ENCODE measurements around the gene CDC20B. TPM values are rescaled to one million over a fixed set of nuclear protein-coding genes. Genes with fewer than 3 reads are reported as not detected.

Gene CDC20B
- total and polyA plus RNA-seq, 2 of the 8 experiments (the other 6 are each of a cell fraction or from before 2014, with no cell fraction given): 0.06 TPM; not detected in 1

GRCh38 chr5:55177078-55177477 lies 4.1 kb upstream of the CDC20B start:
- CTCF ChIA-PET (ENCODE audit: partially characterized antibody): interaction anchor here (0.6 to 9.0 kb wide), 7 partner anchors 8 to 272 kb away, joined by 3 to 143 read pairs (median 3); partner anchors contain the start of genes CCNO and MCIDAS
- H4K91ac ChIP-seq (replicated peaks; ENCODE audit: insufficient read length, low read length): no peak overlapping the region
- POLR2A ChIA-PET (ENCODE audit: partially characterized antibody): interaction anchor here (0.8 to 1.5 kb wide), 3 partner anchors 9 to 61 kb away, joined by 3 to 4 read pairs (median 4); no protein-coding TSS in a partner anchor
- TF ChIP-seq KDM1A (IDR thresholded peaks at IDR 0.05; ENCODE audit: borderline replicate concordance, low read length) (no peak), ATF2 (IDR thresholded peaks at IDR 0.05; ENCODE audit: low read length) (no peak), POLR2AphosphoS5 (IDR thresholded peaks at IDR 0.05; ENCODE audit: low read depth, low read length) (no peak), CBX8 (IDR thresholded peaks at IDR 0.05; ENCODE audit: borderline replicate concordance, low read depth, low read length) (no peak), TEAD4 (IDR thresholded peaks at IDR 0.05; ENCODE audit: low read depth, low read length) (no peak), MAFK (IDR thresholded peaks at IDR 0.05; ENCODE audit: low read depth, low read length) (no peak), CEBPB (IDR thresholded peaks at IDR 0.05; ENCODE audit: low read depth, low read length) (no peak), TBP (IDR thresholded peaks at IDR 0.05; ENCODE audit: low read depth, low read length) (no peak), SUZ12 (IDR thresholded peaks at IDR 0.05; ENCODE audit: low read length) (no peak), TAF7 (optimal IDR thresholded peaks at IDR 0.05; ENCODE audit: borderline replicate concordance, low read depth, low read length) (no peak), POU5F1 (IDR thresholded peaks at IDR 0.05; ENCODE audit: low read depth, low read length) (no peak)

More at GRCh38 chr5:55177078-55177477, 4.1 kb upstream of the CDC20B start:
- no peak overlapping the region for H3K56ac ChIP-seq (replicated peaks; ENCODE audit: insufficient read length, low read depth, low read length)
- FAIRE-seq: no peak
- H3K9me3 ChIP-seq (ENCODE audit: insufficient read depth in 2 of 2, low read depth in 1 of 2, low read length in 1 of 2): no peaks in the 10 kb centered on the region
- WGBS, 2 experiments (ENCODE audit: extremely low coverage in 1 of 2, insufficient coverage in 1 of 2, insufficient read length in 1 of 2, insufficient replicate concordance in 2 of 2, low coverage in 1 of 2, low lambda C conversion rate in 2 of 2, missing lambda C conversion rate in 1 of 2): 13% methylated on average over 2 of the region's 2 CpGs; no CpG with 5 or more reads in 1 of the 2 experiments
- peak overlapping the region; percentile 45 to 61 (median 50); a peak in 7 of 8 replicates for H3K4me3 ChIP-seq (ENCODE audit: extremely low read depth in 1 of 4, insufficient read depth in 2 of 4, low read depth in 3 of 4, low read length in 4 of 4)
- H2AK5ac ChIP-seq (ENCODE audit: low read depth, low read length): no peak overlapping the region
- no peak overlapping the region for H3K9ac ChIP-seq (replicated peaks in 1 of 4; ENCODE audit: extremely low read depth in 1 of 4, low read depth in 3 of 4, low read length in 3 of 4)
- no peak for DNase-seq (ENCODE audit: low read depth in 1 of 2, low spot score in 2 of 2)
- H4K5ac ChIP-seq (ENCODE audit: insufficient read length, low read depth, low read length): no peak overlapping the region
- no peaks in the 10 kb centered on the region for H3K79me2 ChIP-seq (ENCODE audit: control insufficient read depth in 1 of 2, insufficient read depth in 2 of 2, low read length in 2 of 2)
- H2BK12ac ChIP-seq (ENCODE audit: low read depth, low read length): no peak overlapping the region
- H2BK20ac ChIP-seq (ENCODE audit: low read length): no peak overlapping the region
- no peak overlapping the region for H4K8ac ChIP-seq (ENCODE audit: extremely low read depth, insufficient read depth, low read length)
- no peak overlapping the region for H3K4ac ChIP-seq (replicated peaks; ENCODE audit: insufficient read length, low read depth, low read length)
- H3K4me1 ChIP-seq (replicated peaks in 1 of 4; ENCODE audit: control insufficient read depth in 3 of 4, insufficient read depth in 4 of 4, low read length in 3 of 4): peaks cover 0 to 8% (median 5%) of the 10 kb centered on the region in 4 experiments; a peak in 4 of 7 replicates
- H3K18ac ChIP-seq (ENCODE audit: extremely low read depth, low read length): no peak overlapping the region
- peak overlapping the region; percentile 82 to 90; a peak in 3 of 4 replicates for H3K4me2 ChIP-seq (ENCODE audit: insufficient read depth in 1 of 2, low read depth in 2 of 2, low read length in 2 of 2)
- no peaks in the 10 kb centered on the region for H3K36me3 ChIP-seq (ENCODE audit: control insufficient read depth in 2 of 4, insufficient read depth in 4 of 4, low read length in 3 of 4)
- H3K23ac ChIP-seq (ENCODE audit: insufficient read length): no peak overlapping the region
- no peak overlapping the region for H3K14ac ChIP-seq (ENCODE audit: insufficient read length)
- no peaks in the 10 kb centered on the region for H3K79me1 ChIP-seq (ENCODE audit: low read depth, low read length)
- no peak overlapping the region for H3K27ac ChIP-seq (ENCODE audit: low read depth, low read length)
- peaks cover 11% of the 10 kb centered on the region for H3K23me2 ChIP-seq (ENCODE audit: low read depth, low read length)
- no peak overlapping the region for H2BK15ac ChIP-seq (ENCODE audit: low read length)
- peaks cover 5 to 9% of the 10 kb centered on the region in 2 experiments for H4K20me1 ChIP-seq (replicated peaks in 1 of 2; ENCODE audit: control insufficient read depth in 1 of 2, insufficient read depth in 2 of 2, low read length in 2 of 2)
- no peak overlapping the region for H2BK120ac ChIP-seq (replicated peaks; ENCODE audit: low read depth, low read length)
- no peak overlapping the region for H2AFZ ChIP-seq (ENCODE audit: low read length)
- H2BK5ac ChIP-seq (ENCODE audit: low read depth, low read length): no peak overlapping the region
- peaks cover 28 to 68% (median 51%) of the 10 kb centered on the region in 4 experiments for H3K27me3 ChIP-seq (replicated peaks in 1 of 4; ENCODE audit: control insufficient read depth in 3 of 4, extremely low read depth in 1 of 4, insufficient read depth in 3 of 4, low read length in 3 of 4)

All from H1 (cell line).